Middle frontal gyrus (tissue), 1 donor: Measurements from ENCODE around the gene WWOX.

Experiments
- DNase-seq: peaks from one replicate; pipeline ENCODE4 v3.0.0-alpha.2; 2015; ENCODE audit warnings: low spot score; ENCODE audit errors: extremely low spot score

Gene WWOX

GRCh38 chr16:78333808-78334207 lies 234.4 kb downstream of the WWOX start:
- DNase-seq: no peak

- no peak for DNase-seq
Measured at GRCh38 chr16:78340590-78340989, 241.1 kb downstream of the WWOX start.

GRCh38 chr16:78348068-78348467 lies 248.6 kb downstream of the WWOX start:
- DNase-seq: no peak

- no peak for DNase-seq
Measured at GRCh38 chr16:78348886-78349285, 249.4 kb downstream of the WWOX start.

GRCh38 chr16:78352184-78352583 lies 252.7 kb downstream of the WWOX start:
- no peak for DNase-seq

GRCh38 chr16:78353640-78354275 lies 254.3 kb downstream of the WWOX start:
- DNase-seq: no peak

- DNase-seq: no peak
Measured at GRCh38 chr16:78362524-78363135, 263.2 kb downstream of the WWOX start.

- DNase-seq: no peak
Measured at GRCh38 chr16:78363843-78364555, 264.5 kb downstream of the WWOX start.

- DNase-seq: no peak
Measured at GRCh38 chr16:78364556-78364880, 265.1 kb downstream of the WWOX start.

GRCh38 chr16:78365366-78365765 lies 265.9 kb downstream of the WWOX start:
- no peak for DNase-seq

GRCh38 chr16:78368121-78369102 lies 269.0 kb downstream of the WWOX start:
- DNase-seq: no peak

GRCh38 chr16:78372277-78372676 lies 272.8 kb downstream of the WWOX start:
- DNase-seq: no peak

- DNase-seq: no peak
Measured at GRCh38 chr16:78375055-78375679, 275.7 kb downstream of the WWOX start.

GRCh38 chr16:78376452-78376851 lies 277.0 kb downstream of the WWOX start:
- no peak for DNase-seq

- no peak for DNase-seq
Measured at GRCh38 chr16:78377312-78377711, 277.9 kb downstream of the WWOX start.

GRCh38 chr16:78381060-78381459 lies 281.6 kb downstream of the WWOX start:
- no peak for DNase-seq

- no peak for DNase-seq
Measured at GRCh38 chr16:78383118-78383517, 283.7 kb downstream of the WWOX start.

- no peak for DNase-seq
Measured at GRCh38 chr16:78385086-78385805, 285.8 kb downstream of the WWOX start.

- DNase-seq: no peak
Measured at GRCh38 chr16:78386557-78387324, 287.3 kb downstream of the WWOX start.

- DNase-seq: no peak
Measured at GRCh38 chr16:78389009-78389498, 289.6 kb downstream of the WWOX start.
